Motor neuron (in vitro differentiated cells): ENCODE measurements around the gene TREML1. TPM values are rescaled to one million over a fixed set of nuclear protein-coding genes. Genes with fewer than 3 reads are reported as not detected.
"Not testable (repeated sequence)": the region's sequence is repeated elsewhere in the genome, so short reads cannot be mapped to it uniquely, and the experiment has no call there.

Experiments
- ATAC-seq, 8 experiments: fragments of 200-7000 bp; cut with Tn5 transposase; replicated peaks in 6 of 8; 2 replicates each; pipeline ENCODE4 v1.8.0; 2021; ENCODE audit warnings: mild to moderate bottlenecking in 8 of 8, moderate library complexity in 8 of 8
- H3K27ac ChIP-seq, 2 donors: fragments of 250-450 bp; sonication (Bioruptor Pico); 2 replicates each; pipeline ENCODE4 v1.9.0; 2021; ENCODE audit warnings: antibody characterized with exemption in 2 of 2, mild to moderate bottlenecking in 2 of 2, moderate library complexity in 1 of 2
- H3K4me1 ChIP-seq, 2 donors: fragments of 250-450 bp; sonication (Bioruptor Pico); replicated peaks in 1 of 2; 2 replicates each; pipeline ENCODE4 v1.6.1; 2021; ENCODE audit warnings: antibody characterized with exemption in 2 of 2, mild to moderate bottlenecking in 2 of 2, moderate library complexity in 1 of 2
- H3K4me3 ChIP-seq, 5 donors: fragments of 250-450 bp; sonication (Bioruptor Pico); 2 replicates each; pipeline ENCODE4 v1.9.0; 2021; ENCODE audit warnings: antibody characterized with exemption in 5 of 5, mild to moderate bottlenecking in 5 of 5, moderate library complexity in 4 of 5
- WGBS, 10 experiments: fragments of 450-650 bp; shearing (Covaris generic); methylation state at CpG; one replicate each; pipeline ENCODE4 v1.0.0; 2022; 5-methylcytosine and 5-hydroxymethylcytosine counted together
- in situ Hi-C, 9 experiments: fragments of 400-800 bp; cut with MboI; loops; one replicate each; pipeline ENCODE4 v1.15.0; 2021; ENCODE audit warnings: low sequenced_read_pairs in 9 of 9, low pct_unique_long_range_greater_than_20kb in 2 of 9; ENCODE audit not compliant: unreplicated experiment in 9 of 9
- total RNA-seq, 8 experiments: library from RNA; unstranded; fragments of 300-600 nt; gene quantifications; 2 replicates each; pipeline versions ENCODE4 v1.2.3 to v1.2.4, GENCODE V29; 2022

Gene TREML1
- total RNA-seq, 8 experiments from 2014 or later: 0.36 TPM; not detected in 7

GRCh38 chr6:41115027-41115426 is 39.1 kb downstream of the TREML1 start:
- H3K4me1 ChIP-seq, in situ Hi-C loops, H3K4me3 ChIP-seq, H3K27ac ChIP-seq, ATAC-seq: not testable (repeated sequence)
- 100% methylated on average over 1 to 2 of the region's 2 CpGs; no CpG with 5 or more reads in 4 of the 10 experiments for WGBS, 10 experiments

DNA sequence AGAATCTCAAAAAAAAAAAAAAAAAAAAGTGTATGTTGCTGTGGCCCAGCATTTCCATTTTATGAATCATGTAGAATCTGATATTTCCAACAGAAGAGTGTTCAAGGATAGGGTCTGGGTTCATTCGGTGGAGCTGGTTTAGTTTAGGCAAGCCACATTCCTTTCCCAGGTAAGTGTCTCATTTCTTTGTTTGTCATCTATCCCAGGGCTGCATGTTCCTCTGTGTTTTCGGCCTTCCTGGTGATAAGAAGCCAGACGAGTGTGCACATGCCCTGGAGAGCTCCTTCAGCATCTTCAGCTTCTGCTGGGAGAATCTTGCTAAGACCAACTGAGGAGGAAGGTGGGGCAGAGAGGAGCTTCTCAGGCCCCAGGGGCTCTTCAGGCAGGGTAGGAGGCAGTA is 43.1 kb downstream of the TREML1 start:
- 67 to 100% (median 100%) methylated on average over 1 of the region's 3 CpGs; no CpG with 5 or more reads in 7 of the 10 experiments for WGBS, 10 experiments
- no peak for ATAC-seq
- H3K4me1 ChIP-seq: no peaks in the 10 kb centered on the region
- in situ Hi-C loops: no loop called here
- no peak overlapping the region for H3K27ac ChIP-seq
- no peak overlapping the region for H3K4me3 ChIP-seq

- H3K27ac ChIP-seq: no peak overlapping the region
- no peak overlapping the region for H3K4me3 ChIP-seq
- H3K4me1 ChIP-seq: no peaks in the 10 kb centered on the region
- ATAC-seq: no peak
- WGBS, 10 experiments: 86 to 100% (median 94%) methylated on average over 1 to 3 of the region's 3 CpGs; no CpG with 5 or more reads in 3 of the 10 experiments
- in situ Hi-C loops: no loop called here
These were observed 50.3 kb downstream of the TREML1 start for GRCh38 chr6:41103847-41104246.

DNA sequence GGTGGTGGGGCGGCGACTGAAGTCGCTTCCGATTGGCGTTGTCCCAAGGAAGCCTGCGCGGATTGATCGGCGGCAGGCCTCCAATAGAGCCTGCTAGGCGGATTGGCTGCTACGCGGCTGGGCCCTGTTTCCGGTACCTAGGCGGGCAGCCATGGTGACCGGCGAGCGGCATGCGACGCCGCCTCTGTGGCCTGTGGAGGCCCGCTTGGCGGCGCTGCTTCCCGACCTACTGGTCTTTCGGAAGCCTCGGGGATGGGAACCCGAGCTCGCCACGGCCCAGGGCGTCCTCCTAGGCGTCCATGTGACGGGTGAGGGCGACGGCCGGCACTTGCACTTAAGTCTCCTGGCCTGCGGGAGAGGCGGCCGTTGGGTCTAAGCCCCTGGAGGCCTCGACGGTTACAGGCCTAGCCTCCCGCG is 53.3 kb downstream of the TREML1 start:
- in situ Hi-C loops: no loop called here
- Histone ChIP-seq H3K4me1 (no peaks in the 10 kb centered on the region), H3K27ac (no peak overlapping the region), H3K4me3 (no peak overlapping the region)
- WGBS, 10 experiments: 93 to 100% (median 100%) methylated on average over 1 to 12 of the region's 42 CpGs; no CpG with 5 or more reads in 7 of the 10 experiments
- ATAC-seq: no peak

Other genes starting within 250 kb of the TREML1 start
- 1 to 10 TPM in 2 of 8 experiments, under 1 TPM in 6; 0.25 to 1.2 (median 0.57) TPM for gene UNC5CL, start 115.1 kb downstream of the TREML1 start, total RNA-seq
- gene TSPO2, start 111.9 kb downstream of the TREML1 start, total RNA-seq: under 1 TPM in 1 of 8 experiments, not detected in 7; 0.23 TPM
- gene APOBEC2, start 101.1 kb downstream of the TREML1 start, total RNA-seq: under 1 TPM in 5 of 8 experiments, not detected in 3; 0.22 to 0.90 (median 0.45) TPM
- gene OARD1, start 82.0 kb downstream of the TREML1 start, total RNA-seq: 10 to 100 TPM; 23.7 to 41.2 (median 33.8) TPM
- 10 to 100 TPM; 14.4 to 40.9 (median 20.4) TPM for gene NFYA, start 81.4 kb downstream of the TREML1 start, total RNA-seq
- under 1 TPM in 3 of 8 experiments, not detected in 5; 0.41 to 0.73 (median 0.67) TPM for gene TREM2, start 8.8 kb upstream of the TREML1 start, total RNA-seq
- gene TREML2, start 46.8 kb upstream of the TREML1 start, total RNA-seq: under 1 TPM in 3 of 8 experiments, not detected in 5; 0.09 to 0.47 (median 0.20) TPM
- gene TREML4, start 74.0 kb upstream of the TREML1 start, total RNA-seq: under 1 TPM in 5 of 8 experiments, not detected in 3; 0.09 to 0.38 (median 0.13) TPM
- 1 to 10 TPM in 2 of 8 experiments, under 1 TPM in 4, not detected in 2; 0.17 to 2.1 (median 0.82) TPM for gene TREM1, start 132.3 kb upstream of the TREML1 start, total RNA-seq
- not detected for gene NCR2, start 181.3 kb upstream of the TREML1 start, total RNA-seq